ENCODE data around the gene TMEM233.

DNA sequence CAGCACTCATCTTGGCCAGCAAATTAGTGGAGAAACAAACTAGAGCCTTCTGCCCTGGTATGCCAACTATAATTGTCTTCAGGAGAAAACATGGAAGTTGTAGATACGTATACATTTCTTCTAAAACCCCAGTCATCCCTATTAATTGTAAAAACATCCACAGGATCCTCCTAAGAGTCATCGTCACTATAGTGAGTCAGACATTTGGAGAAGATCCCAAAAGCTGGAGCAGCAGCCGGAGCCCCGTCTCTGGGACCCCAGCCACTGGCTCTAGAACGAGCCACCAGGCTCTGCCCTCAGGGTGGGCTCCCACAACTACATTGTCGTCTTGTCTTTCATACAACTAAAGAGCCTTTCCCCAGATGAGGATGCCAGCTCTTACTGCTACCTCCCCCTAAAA is 89.8 kb downstream of the TMEM233 start:
- TF ChIP-seq CTCF (IDR thresholded peaks at IDR 0.05; ENCODE audit: poor library complexity) (no peak), EZH2 (IDR thresholded peaks at IDR 0.05; ENCODE audit: borderline replicate concordance) (no peak), EZH2phosphoT487 (IDR thresholded peaks at IDR 0.05; ENCODE audit: low read depth, severe bottlenecking, unreplicated experiment) (no peak)
